GM21786 (cell line): ENCODE results near the gene NDUFB7.
"Not testable (repeated sequence)": the region's sequence is repeated elsewhere in the genome, so short reads cannot be mapped to it uniquely, and the experiment has no call there.

Source experiments
- ATAC-seq: cut with Tn5 transposase; IDR thresholded peaks from one replicate; pipeline ENCODE4 v1.9.1; 2021; ENCODE audit not compliant: unreplicated experiment

Gene NDUFB7

DNA sequence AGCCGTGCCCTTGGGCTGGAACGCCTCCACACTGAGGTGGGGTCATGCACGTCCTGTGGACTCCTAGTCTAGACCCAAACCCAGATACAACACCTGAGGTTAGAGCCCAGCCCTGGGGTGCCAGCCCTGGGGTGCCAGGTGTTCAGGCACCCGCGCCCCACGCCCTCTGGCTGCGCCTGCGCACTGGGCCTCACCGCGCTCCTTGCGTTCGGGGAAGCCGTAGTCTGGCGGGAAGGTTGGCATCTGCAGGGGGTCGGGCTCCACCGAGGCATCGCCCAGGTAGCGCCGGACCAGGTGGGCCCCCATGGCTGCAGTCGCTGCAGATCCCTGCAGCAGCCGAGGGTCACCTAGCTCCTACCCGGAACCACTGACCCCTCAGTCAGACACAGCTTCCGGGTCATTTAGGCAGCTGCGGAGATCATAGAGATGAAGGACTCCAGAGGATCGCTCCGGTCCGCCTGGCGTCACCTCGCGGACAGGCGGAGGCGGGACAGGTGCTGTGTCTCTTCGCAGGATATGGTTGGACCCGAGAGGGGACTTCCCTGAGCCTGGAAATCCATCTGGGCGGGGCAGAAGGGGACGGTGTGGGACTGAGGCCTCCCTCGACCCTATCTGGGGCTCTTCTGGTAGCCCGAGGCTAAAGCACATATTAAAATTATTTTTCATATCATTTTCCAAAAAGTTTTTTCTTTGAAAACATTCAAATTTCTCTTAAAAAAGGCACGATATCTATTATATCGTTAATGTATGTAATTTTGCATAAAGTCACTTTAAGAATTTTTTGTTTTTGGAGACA is at the start of gene NDUFB7:
Gene NDUFB7, minus strand, starts transcription at position 372 of the 796 bp plus-strand sequence. Its CDS starts 66 bp downstream, at position 306.
- peak; percentile 85 for ATAC-seq

- ATAC-seq = no peak
These were observed 47.5 kb upstream of the NDUFB7 start for GRCh38 chr19:14619404-14619803.

GRCh38 chr19:14616407-14616806 is 44.5 kb upstream of the NDUFB7 start:
- ATAC-seq = no peak

DNA sequence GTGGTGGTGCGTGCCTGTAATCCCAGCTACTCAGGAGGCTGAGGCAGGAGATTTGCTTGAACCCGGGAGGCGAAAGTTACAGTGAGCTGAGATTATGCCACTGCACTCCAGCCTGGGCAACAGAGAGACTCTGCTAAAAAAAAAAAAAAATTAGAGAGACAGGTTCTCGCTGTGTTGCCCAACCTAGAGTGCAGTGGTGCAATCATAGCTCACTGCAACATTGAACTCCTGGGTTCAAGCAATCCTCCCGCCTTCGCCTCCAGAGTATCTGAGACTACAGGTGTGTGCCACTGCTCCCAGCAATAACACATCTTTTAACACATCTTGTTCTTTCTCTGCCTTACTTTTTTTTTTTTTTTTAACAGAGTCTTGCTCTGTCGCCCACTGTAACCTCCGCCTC is 43.8 kb upstream of the NDUFB7 start:
- ATAC-seq = no peak

DNA sequence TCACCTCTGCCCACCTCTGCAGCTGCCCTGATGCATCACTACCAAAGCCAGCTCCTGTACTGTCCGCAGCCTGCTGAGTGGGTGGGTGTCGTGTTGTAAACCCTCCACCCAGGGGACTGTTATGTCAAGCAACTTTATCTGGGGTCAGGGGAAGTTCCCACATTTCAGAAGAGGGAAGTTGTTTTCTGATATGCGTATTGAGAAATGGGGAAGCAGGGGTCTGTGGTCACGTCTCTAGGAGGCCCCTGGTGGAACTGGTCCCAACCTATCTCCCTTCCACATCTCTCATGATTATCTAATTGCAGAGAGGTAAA is 42.2 kb upstream of the NDUFB7 start:
- no peak for ATAC-seq

DNA sequence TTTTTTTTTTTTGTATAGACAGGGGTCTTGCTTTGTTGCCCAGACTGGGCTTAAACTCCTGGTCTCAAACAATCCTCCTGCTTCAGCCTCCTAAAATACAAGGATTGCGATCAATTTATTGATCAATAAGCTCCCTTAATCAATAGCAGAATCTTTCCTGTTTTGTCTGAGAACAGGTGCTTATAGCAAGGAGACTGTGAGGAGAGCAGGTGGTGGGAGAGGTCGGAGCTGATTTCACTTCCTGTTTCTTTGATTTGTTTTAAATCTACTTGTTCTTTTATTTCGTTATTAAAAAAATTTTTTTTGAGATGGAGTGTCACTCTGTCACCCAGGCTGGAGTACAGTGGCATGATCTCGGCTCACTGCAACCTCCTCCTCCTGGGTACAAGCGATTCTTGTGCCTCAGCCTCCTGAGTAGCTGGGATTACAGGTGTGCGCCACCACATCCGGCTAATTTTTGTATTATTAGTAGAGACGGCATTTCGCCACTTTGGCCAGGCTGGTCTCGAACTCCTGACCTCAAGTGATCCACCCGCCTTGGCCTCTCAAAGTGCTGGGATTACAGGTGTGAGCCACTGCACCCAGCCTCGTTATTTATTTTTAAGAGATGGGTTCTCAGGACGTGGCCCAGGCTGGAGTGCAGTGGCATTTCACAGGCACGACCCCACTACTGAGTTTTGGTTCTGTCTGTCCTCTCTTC is 41.7 kb upstream of the NDUFB7 start:
- not testable (repeated sequence) for ATAC-seq

DNA sequence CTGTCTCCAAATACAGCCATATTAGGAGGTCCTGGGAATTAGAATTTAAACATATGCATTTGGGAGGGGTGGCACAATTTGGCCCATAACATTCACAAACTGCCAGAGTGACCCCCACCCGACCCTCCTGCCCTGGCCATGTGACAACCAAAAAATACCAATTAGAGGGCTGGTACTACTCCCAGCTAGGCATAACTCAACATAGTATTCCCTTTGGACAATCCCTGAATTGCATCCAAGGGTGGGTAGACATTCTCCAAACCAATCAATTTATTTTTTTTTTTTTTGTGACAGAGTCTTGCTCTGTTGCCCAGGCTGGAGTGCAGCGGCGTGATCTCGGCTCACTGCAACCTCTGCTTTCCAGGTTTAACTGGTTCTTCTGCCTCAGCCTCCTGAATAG is 40.8 kb upstream of the NDUFB7 start:
- no peak for ATAC-seq

DNA sequence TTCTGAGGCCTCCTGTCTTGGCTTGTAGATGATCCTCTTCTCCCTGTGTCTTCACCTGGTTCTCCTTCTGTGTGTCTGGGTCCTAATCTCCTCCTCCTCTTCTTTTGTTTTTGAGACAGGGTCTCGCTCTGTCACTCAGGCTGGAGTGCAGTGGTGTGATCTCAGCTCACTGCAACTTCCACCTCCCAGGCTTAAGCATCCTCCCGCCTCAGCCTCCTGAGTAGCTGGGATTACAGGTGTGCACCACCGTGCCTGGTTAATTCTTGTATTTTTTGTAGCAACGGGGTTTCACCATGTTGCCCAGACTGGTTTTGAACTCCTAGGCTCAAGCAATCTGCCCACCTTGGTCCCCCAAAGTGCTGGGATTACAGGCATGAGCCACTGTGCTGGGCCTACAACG is 40.4 kb upstream of the NDUFB7 start:
- not testable (repeated sequence) for ATAC-seq

DNA sequence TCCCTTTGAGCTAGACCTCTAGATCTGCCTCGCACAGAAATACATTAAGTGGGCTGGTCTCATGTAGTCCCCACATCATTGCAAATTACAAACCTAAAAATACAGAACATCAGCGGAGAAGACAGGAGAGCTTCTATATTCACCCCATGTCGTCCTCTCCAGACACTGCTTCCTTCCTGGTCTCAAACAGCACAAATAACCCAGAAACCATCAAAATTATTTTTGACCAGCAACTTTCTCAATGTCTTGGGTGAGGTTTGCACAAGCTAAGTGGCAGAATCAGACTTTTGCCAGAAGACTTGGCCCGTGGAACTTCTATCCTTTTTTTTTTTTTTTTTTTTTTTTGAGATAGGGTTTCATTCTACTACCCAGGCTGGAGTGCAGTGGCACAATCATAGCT is 39.2 kb upstream of the NDUFB7 start:
- ATAC-seq = no peak

DNA sequence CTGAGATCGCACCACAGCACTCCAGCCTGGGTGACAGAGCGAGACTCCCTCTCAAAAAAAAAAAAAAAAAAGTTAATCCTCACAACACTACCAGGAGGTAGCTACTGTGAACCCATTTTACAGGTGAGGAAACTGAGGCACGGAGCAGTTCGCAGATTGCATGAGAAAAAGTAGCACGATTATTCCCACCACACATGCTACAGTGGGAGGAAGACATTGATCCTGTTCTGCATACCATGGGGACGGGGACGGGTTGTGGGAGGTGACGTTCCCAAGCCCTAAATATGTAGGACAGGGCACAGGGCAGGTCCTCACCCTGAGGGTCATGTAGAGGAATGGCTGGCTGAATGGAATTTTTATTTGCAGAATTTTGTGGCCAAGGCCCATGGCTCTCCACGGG is 34.8 kb upstream of the NDUFB7 start:
- ATAC-seq = no peak

GRCh38 chr19:14603990-14604387 is 32.1 kb upstream of the NDUFB7 start:
- ATAC-seq = peak; percentile 83

- no peak for ATAC-seq
These were observed 27.8 kb upstream of the NDUFB7 start for GRCh38 chr19:14599548-14600147.

GRCh38 chr19:14595558-14595957 is 23.7 kb upstream of the NDUFB7 start:
- no peak for ATAC-seq

GRCh38 chr19:14589433-14589832 is 17.6 kb upstream of the NDUFB7 start:
- ATAC-seq = not testable (repeated sequence)

- ATAC-seq = peak; percentile 79
These were observed 13.3 kb upstream of the NDUFB7 start for GRCh38 chr19:14585187-14585586.

DNA sequence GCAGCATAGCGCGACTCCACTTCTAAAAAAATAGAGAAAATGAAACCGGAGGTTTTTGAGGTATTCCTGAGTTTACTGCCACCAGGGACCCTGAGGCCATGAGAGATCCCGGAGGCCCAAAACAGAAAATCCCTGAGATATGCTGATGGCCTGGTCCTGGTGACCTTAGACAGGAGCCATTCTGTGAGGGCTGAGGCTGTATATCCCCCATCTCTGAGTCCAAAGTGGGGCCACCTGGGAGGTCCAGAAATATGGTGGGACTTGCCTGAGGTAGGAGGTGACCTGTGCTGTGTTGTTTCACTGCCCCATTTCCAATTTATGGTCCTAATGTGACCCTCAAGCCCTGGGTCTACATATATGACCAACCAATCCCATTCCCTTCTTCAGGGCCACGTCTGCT is 12.5 kb upstream of the NDUFB7 start:
- ATAC-seq = not testable (repeated sequence)

GRCh38 chr19:14582894-14583340 is 11.1 kb upstream of the NDUFB7 start, which contains the start of gene CLEC17A:
TSS of gene CLEC17A (plus strand) at chr19:14583084. CDS start at chr19:14583161, 77 bp downstream.
- no peak for ATAC-seq

- no peak for ATAC-seq
These were observed 8.9 kb upstream of the NDUFB7 start for GRCh38 chr19:14580623-14581237.

DNA sequence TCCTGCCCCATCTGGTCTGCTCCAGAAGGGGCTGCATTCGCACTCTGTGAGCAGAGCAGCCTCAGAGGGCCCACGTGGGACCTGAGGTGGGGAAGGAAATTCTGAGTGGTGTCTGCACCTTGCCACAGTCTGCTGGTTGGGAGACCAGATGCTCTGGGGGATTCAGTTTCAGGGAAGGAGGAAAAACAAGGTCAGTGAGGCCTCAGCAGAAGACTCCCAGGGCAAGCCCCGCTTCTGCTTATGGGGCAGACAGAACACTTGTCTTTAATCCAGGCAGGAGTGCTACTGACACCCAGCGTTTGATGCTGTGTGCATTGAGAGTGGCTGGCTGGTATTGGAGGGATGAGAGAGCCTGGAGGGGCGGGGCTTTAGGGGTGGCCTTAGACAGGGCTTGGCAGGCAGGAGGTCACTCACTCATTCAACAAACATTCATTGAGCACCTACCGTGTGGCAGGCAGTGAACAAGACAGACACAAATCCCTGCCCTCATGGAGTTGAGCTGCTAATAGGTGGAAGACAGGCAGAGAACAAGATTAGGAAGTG is 6.1 kb upstream of the NDUFB7 start:
- ATAC-seq = peak; percentile 43

DNA sequence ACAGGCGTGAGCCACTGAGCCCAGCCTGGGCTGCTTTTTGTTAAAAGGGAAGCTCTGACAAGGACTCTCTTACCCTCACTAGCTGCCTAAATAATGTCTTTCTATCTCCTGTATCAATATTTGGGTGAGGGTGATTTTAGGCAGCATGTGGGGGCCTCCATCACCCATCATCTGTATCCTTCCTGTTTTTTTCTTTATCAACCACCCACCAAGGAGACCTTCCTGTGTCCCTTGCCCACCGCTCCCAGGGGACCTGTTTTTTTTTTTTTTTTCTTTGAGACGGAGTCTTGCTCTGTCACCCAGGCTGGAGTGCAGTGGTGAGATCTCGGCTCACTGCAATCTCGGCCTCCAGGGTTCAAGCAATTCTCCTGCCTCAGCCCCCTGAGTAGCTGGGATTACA is 5.4 kb upstream of the NDUFB7 start:
- ATAC-seq = no peak

DNA sequence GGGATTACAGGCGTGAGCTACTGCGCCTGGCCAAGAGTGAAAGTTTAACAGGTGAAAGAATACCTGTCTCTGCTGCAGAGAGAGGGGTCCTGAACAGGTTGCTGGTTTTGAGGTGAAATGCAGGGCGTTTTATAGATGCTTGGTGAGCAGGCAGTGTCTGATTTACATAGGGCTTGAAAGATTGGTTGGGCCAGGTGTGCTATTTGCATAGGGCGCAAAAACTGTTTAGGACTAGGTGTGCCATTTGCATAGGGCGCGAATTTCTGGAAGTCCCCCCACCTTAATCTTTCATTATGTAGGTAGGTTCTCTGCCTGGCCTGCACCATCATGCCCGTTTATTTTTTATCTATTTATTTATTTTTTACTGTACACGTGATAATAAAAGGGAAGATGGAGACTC is 4.5 kb upstream of the NDUFB7 start:
- no peak for ATAC-seq
